ENCODE results near the gene CSNK1G3.

GRCh38 chr5:123605822-123606221, 93.8 kb downstream of the CSNK1G3 start:
- no peak for TF ChIP-seq POLR2A (IDR thresholded peaks at IDR 0.05)
- no peak for TF ChIP-seq CTCF (IDR thresholded peaks at IDR 0.05)
